Panc1 (cell line): ENCODE measurements around the gene NT5DC2. TPM values are rescaled to one million over a fixed set of nuclear protein-coding genes. Genes with fewer than 3 reads are reported as not detected.

Experiments used
- ATAC-seq: fragments of 200-7000 bp; cut with Tn5 transposase; 2 replicates; pipeline ENCODE4 v1.9.1; 2020; ENCODE audit warnings: mild to moderate bottlenecking, moderate library complexity
- BruUV-seq: library from RNA; stranded (reverse); fragments of 400-500 nt; replicated peaks from 2 replicates; lab custom pipeline; 2021; lab: Mats Ljungman, UMichigan
- CTCF ChIA-PET: fragments of 300-600 bp; sonication (Branson Sonifier 250); formaldehyde crosslinking; loops from one replicate; lab custom pipeline; 2022; ENCODE audit warnings: antibody characterized with exemption; lab: Charles Lee
- POLR2A ChIA-PET: fragments of 300-600 bp; sonication (Branson Sonifier 250); formaldehyde crosslinking; loops from one replicate; lab custom pipeline; 2022; ENCODE audit warnings: antibody characterized with exemption; lab: Charles Lee
- DNase-seq: peaks from one replicate; pipeline ENCODE4 v3.0.0-alpha.2; 2010; ENCODE audit warnings: low read depth, low spot score
- H3K27ac ChIP-seq: 2 replicates; pipeline ENCODE4 v1.5.1; 2011; ENCODE audit warnings: mild to moderate bottlenecking, low read length, inconsistent platforms
- H3K27me3 ChIP-seq: fragments of 200-500 bp; sonication (Bioruptor generic); 2 replicates; pipeline ENCODE4 v1.6.0; 2014; ENCODE audit warnings: low read length, inconsistent platforms; ENCODE audit not compliant: control insufficient read depth, insufficient read depth
- H3K36me3 ChIP-seq: fragments of 200-500 bp; sonication (Bioruptor generic); 2 replicates; pipeline ENCODE4 v1.5.1; 2014; ENCODE audit warnings: inconsistent platforms, mild to moderate bottlenecking, low read length, moderate library complexity; ENCODE audit not compliant: control insufficient read depth, insufficient read depth
- H3K4me1 ChIP-seq: 2 replicates; pipeline ENCODE4 v1.5.1; 2011; ENCODE audit warnings: inconsistent platforms, mild to moderate bottlenecking, low read length, moderate library complexity; ENCODE audit not compliant: control insufficient read depth, insufficient read depth
- H3K4me3 ChIP-seq, 2 experiments: 2 replicates each; pipeline ENCODE4 v1.5.1; 2011 to 2012; ENCODE audit warnings: low read depth in 2 of 2, low read length in 2 of 2, mild to moderate bottlenecking in 2 of 2, inconsistent platforms in 1 of 2, moderate library complexity in 1 of 2
- H3K9me3 ChIP-seq: fragments of 200-500 bp; sonication (Bioruptor generic); 2 replicates; pipeline ENCODE4 v1.5.1; 2014; ENCODE audit warnings: low read depth, mild to moderate bottlenecking, inconsistent platforms, low read length, moderate library complexity; ENCODE audit not compliant: control insufficient read depth, insufficient read depth
- CTCF ChIP-seq: fragments of 450-650 bp; IDR thresholded peaks from 2 replicates; pipeline ENCODE4 v1.5.1; 2017; ENCODE audit warnings: mild to moderate bottlenecking
- POLR2AphosphoS5 ChIP-seq: IDR thresholded peaks from 2 replicates; pipeline ENCODE4 v1.6.1; 2012; ENCODE audit warnings: mild to moderate bottlenecking, low read depth, low read length, moderate library complexity
- REST ChIP-seq, 2 experiments: IDR thresholded peaks; 2 replicates each; pipeline ENCODE4 v1.6.1; 2011 to 2012; ENCODE audit warnings: low read depth in 2 of 2, control low read depth in 1 of 2, low read length in 1 of 2, mild to moderate bottlenecking in 1 of 2, moderate library complexity in 1 of 2; ENCODE audit not compliant: insufficient read depth in 1 of 2
- SIN3A ChIP-seq: IDR thresholded peaks from 2 replicates; pipeline ENCODE4 v1.6.1; 2012; ENCODE audit warnings: low read depth, mild to moderate bottlenecking, low read length, moderate library complexity, borderline replicate concordance; ENCODE audit not compliant: insufficient read depth
- TCF7L2 ChIP-seq: IDR thresholded peaks from 2 replicates; pipeline ENCODE4 v1.6.1; 2011; ENCODE audit warnings: mild to moderate bottlenecking, low read depth, low read length, inconsistent platforms
- in situ Hi-C: cut with HindIII; loops from 2 replicates; pipeline ENCODE4 v1.10.0; 2016; ENCODE audit warnings: low sequenced_read_pairs, low pct_unique_long_range_greater_than_20kb
- intact Hi-C: fragments of 100-400 bp; cut with micrococcal nuclease; formaldehyde crosslinking; loops from one replicate; pipeline ENCODE4 v1.10.0; 2022; ENCODE audit not compliant: unreplicated experiment
- total RNA-seq: library from RNA; stranded (reverse); gene quantifications from one replicate; pipeline ENCODE4 v1.2.1, GENCODE V29; 2021; ENCODE audit not compliant: unreplicated experiment

NT5DC2 gene
- total RNA-seq, 1 experiment from 2014 or later: 137 TPM

- intact Hi-C loops: no loop called here
- POLR2A ChIA-PET: no interaction called here
- TF ChIP-seq SIN3A: no peak
- no peak for TF ChIP-seq CTCF
- no peak for TF ChIP-seq REST (IDR thresholded peaks at IDR 0.05; ENCODE audit: insufficient read depth in 1 of 2, low read depth in 2 of 2, low read length in 1 of 2)
- TF ChIP-seq TCF7L2: no peak
- no peak for TF ChIP-seq POLR2AphosphoS5
Observed at GRCh38 chr3:52561028-52561747, 27.5 kb upstream of the NT5DC2 start.

GRCh38 chr3:52558436-52558835 lies 24.8 kb upstream of the NT5DC2 start:
- no TSS peak for BruUV-seq
- DNase-seq (no peak), ATAC-seq (no peak)
- no peak for TF ChIP-seq SIN3A
- no peak for TF ChIP-seq REST (IDR thresholded peaks at IDR 0.05; ENCODE audit: insufficient read depth in 1 of 2, low read depth in 2 of 2, low read length in 1 of 2)
- no peak for TF ChIP-seq TCF7L2
- no peak for TF ChIP-seq CTCF
- no peak for TF ChIP-seq POLR2AphosphoS5
- ChIA-PET POLR2A (no interaction called here), CTCF (interaction anchor here (0.6 kb wide), 1 partner anchor 262 kb away, joined by 7 read pairs; no protein-coding TSS in a partner anchor)
- no peaks in the 10 kb centered on the region for H3K4me1 ChIP-seq
- no peaks in the 10 kb centered on the region for H3K9me3 ChIP-seq
- no peaks in the 10 kb centered on the region for H3K27me3 ChIP-seq
- intact Hi-C loops (no loop called here), in situ Hi-C loops (no loop called here)
- H3K27ac ChIP-seq: no peak overlapping the region
- H3K4me3 ChIP-seq: no peak overlapping the region
- peaks cover 15% of the 10 kb centered on the region for H3K36me3 ChIP-seq

More at GRCh38 chr3:52561028-52561747, 27.5 kb upstream of the NT5DC2 start:
- H3K4me3 ChIP-seq: no peak overlapping the region
- H3K9me3 ChIP-seq: no peaks in the 10 kb centered on the region
- no TSS peak for BruUV-seq
- in situ Hi-C loops: no loop called here
- no peaks in the 10 kb centered on the region for H3K4me1 ChIP-seq
- CTCF ChIA-PET: no interaction called here
- no peak for ATAC-seq
- no peaks in the 10 kb centered on the region for H3K27me3 ChIP-seq
- DNase-seq: no peak
- peaks cover 16% of the 10 kb centered on the region for H3K36me3 ChIP-seq
- no peak overlapping the region for H3K27ac ChIP-seq
